Hepatocyte (in vitro differentiated cells): Measurements from ENCODE around the gene TIMM44.
A peak's percentile ranks its signal among the peaks of the same experiment; 100 is the strongest.

Source experiments
- CTCF ChIP-seq: fragments of 200-600 bp; sonication (generic); IDR thresholded peaks from 2 replicates; pipeline ENCODE4 v1.5.1; 2016; ENCODE audit warnings: antibody characterized with exemption, mild to moderate bottlenecking; ENCODE audit not compliant: poor library complexity
- EZH2 ChIP-seq: fragments of 200-600 bp; sonication (generic); IDR thresholded peaks from 2 replicates; pipeline ENCODE4 v1.6.1; 2016; ENCODE audit warnings: antibody characterized with exemption, mild to moderate bottlenecking, borderline replicate concordance

GRCh38 chr19:7944177-7944761 lies 803 bp upstream of the TIMM44 start:
- peak; percentile 88 for TF ChIP-seq CTCF
- TF ChIP-seq EZH2 = no peak
